Measurements from ENCODE around the gene FAM13B.

DNA sequence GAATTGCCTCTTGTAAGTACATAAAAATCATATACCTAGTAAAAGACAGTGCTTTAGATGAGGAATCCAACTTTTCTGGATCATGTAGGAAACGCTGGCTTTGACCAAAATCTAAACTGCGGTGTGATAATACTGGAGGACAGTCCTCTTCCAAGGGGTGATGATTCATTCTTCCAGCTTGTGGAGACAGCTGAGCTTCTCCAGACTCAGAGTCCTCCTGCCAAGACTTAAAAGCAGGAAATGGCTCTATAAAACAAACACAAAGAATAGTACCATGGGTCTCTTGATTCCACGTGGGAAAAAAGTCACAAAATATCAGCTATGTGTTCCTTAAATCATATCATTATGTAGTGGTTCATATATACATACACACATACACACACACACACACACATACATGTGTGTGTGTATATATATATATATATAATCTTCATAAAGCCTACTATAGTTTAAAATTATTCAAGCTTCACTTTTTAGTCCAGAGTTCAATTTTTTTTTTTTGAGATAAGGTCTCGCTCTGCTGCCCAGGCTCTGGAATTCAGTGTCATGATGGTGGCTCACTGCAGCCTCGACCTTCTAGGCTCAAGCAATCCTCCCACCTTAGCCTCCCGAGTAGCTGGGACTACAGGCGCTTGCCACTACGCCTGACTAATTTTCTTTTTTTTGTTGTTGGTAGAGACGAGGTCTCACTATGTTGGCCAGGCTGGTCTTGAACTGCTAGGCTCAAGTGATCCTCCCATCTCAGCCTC is 78.6 kb downstream of the FAM13B start:
- TF ChIP-seq CTCF (IDR thresholded peaks at IDR 0.05; ENCODE audit: poor library complexity): no peak
- no peak for TF ChIP-seq EZH2 (IDR thresholded peaks at IDR 0.05; ENCODE audit: borderline replicate concordance)

Measured in hepatocyte (in vitro differentiated cells).